Bronchial epithelial cell (primary cell): ENCODE data around the gene KLHDC8B. TPM values are rescaled to one million over a fixed set of nuclear protein-coding genes. Genes with fewer than 3 reads are reported as not detected.

Source experiments
- DNase-seq: peaks from one replicate; pipeline ENCODE4 v3.0.0-alpha.2; 2010; ENCODE audit warnings: low read depth
- FAIRE-seq: peaks from 2 replicates; lab custom pipeline; 2011; peaks lifted over from hg19 to GRCh38; lab: Jason Lieb, UNC
- H3K27me3 ChIP-seq: 2 replicates; pipeline ENCODE4 v1.5.1; 2011; ENCODE audit warnings: low read length; ENCODE audit not compliant: control insufficient read depth, insufficient read depth
- H3K36me3 ChIP-seq: 2 replicates; pipeline ENCODE4 v1.5.1; 2011; ENCODE audit warnings: low read length; ENCODE audit not compliant: control insufficient read depth, insufficient read depth
- H3K4me3 ChIP-seq: 2 replicates; pipeline ENCODE4 v1.5.1; 2011; ENCODE audit warnings: mild to moderate bottlenecking, low read depth, low read length, control low read depth
- CTCF ChIP-seq: IDR thresholded peaks from 2 replicates; pipeline ENCODE4 v1.5.1; 2011; ENCODE audit warnings: mild to moderate bottlenecking, moderate library complexity, low read length, control low read depth, inconsistent platforms; ENCODE audit not compliant: insufficient read depth, severe bottlenecking
- total RNA-seq: library from RNA; depleted of rRNA; stranded (reverse); fragments of >200 nt; gene quantifications from 2 replicates; pipeline ENCODE4 v1.2.1, GENCODE V29; 2014

KLHDC8B gene
- total RNA-seq: 37.9 and 95.5 TPM in 2 replicates

GRCh38 chr3:49171119-49171774 lies at the start of gene KLHDC8B:
Gene KLHDC8B (plus strand): TSS chr3:49171598. CDS start chr3:49172770, 1,172 bp downstream.
- Histone ChIP-seq H3K4me3 (peak within 1 kb of the TSS; percentile 71), H3K27me3 (no peaks in the 10 kb centered on the region), H3K36me3 (peaks cover 13% of the 10 kb centered on the region)
- DNase-seq: peak; percentile 49
- FAIRE-seq: no peak
- TF ChIP-seq CTCF: peak; percentile 94

- Histone ChIP-seq H3K27me3 (no peaks in the 10 kb centered on the region), H3K36me3 (peaks cover 41% of the 10 kb centered on the region), H3K4me3 (no peak overlapping the region)
- no peak for TF ChIP-seq CTCF
- peak; percentile 66 for FAIRE-seq
- no peak for DNase-seq
Observed at GRCh38 chr3:49122022-49122421, 49.4 kb upstream of the KLHDC8B start.

GRCh38 chr3:49122451-49122850 lies 48.9 kb upstream of the KLHDC8B start:
- Histone ChIP-seq H3K36me3 (peaks cover 38% of the 10 kb centered on the region), H3K4me3 (no peak overlapping the region), H3K27me3 (no peaks in the 10 kb centered on the region)
- FAIRE-seq (no peak), DNase-seq (no peak)
- TF ChIP-seq CTCF: no peak

- Histone ChIP-seq H3K4me3 (no peak overlapping the region), H3K27me3 (no peaks in the 10 kb centered on the region), H3K36me3 (peaks cover 33% of the 10 kb centered on the region)
- no peak for DNase-seq
- FAIRE-seq: no peak
- TF ChIP-seq CTCF: no peak
Observed at GRCh38 chr3:49122886-49123545, 48.4 kb upstream of the KLHDC8B start.

DNA sequence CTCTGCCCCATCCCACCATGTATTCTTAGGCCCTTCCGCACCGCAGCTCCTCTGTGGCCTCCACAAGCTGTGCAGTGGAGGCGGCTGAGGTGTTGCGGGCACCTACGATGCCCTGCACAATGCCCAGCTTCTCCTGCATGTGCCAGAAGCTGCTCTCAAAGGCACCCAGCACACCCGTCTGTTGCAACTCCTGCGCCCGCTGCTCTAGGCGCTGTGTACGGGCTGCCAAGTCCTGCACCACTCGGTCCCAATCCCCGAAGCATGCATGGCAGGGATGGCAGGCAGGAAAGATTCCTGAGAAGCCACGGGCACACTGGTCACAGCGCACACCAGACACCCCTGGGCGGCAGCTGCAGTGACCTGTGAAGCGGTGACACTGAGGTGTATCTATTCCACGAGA lies 47.7 kb upstream of the KLHDC8B start:
- Histone ChIP-seq H3K27me3 (no peaks in the 10 kb centered on the region), H3K36me3 (peaks cover 37% of the 10 kb centered on the region), H3K4me3 (no peak overlapping the region)
- DNase-seq (no peak), FAIRE-seq (no peak)
- no peak for TF ChIP-seq CTCF
